ENCODE measurements around the gene JAKMIP2.

DNA sequence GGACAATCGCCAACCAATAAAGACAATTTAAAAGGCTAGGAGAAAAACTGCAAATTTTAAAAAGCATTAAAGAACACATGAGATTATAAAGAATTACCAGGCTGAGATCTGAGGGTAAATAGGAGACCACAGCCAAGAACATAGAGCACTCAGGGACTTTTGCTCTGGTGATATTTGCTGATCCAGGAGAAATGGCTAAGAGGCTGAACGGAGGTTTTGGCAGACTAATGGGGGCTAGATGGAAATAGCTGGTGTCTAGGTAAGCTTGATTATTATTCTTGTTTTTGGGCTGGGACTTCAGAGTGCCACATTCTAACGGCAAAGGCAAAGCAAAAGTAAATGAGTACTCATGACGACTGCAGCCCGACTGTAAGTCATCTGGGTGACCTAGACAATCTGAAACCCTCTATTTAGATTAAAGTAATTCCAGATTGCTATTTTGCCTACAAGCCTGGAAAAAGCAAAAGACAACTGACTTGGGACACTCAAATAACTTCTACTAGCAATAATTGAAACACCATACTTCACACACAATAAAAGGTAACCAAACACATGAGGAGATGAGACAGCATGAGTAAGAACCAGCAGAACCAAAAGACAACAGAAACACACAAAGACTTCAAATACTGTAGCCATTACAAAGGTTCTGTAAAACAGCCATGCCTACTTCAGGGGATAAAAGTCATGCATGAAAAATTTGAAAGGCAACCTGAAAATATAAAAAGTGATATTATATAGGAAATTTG lies 68.8 kb downstream of the JAKMIP2 start:
- TF ChIP-seq EZH2phosphoT487 (IDR thresholded peaks at IDR 0.05; ENCODE audit: borderline replicate concordance), result no peak
- no peak for TF ChIP-seq RAD21 (IDR thresholded peaks at IDR 0.05; ENCODE audit: low read depth)
- no peak for TF ChIP-seq POLR2AphosphoS5 (IDR thresholded peaks at IDR 0.05; ENCODE audit: low read depth, low read length)
- TF ChIP-seq CTCF (IDR thresholded peaks at IDR 0.05 in 2 of 3, conservative IDR thresholded peaks at IDR 0.05 in 1 of 3; ENCODE audit: borderline replicate concordance in 1 of 3, insufficient read depth in 1 of 3, low read depth in 2 of 3, low read length in 2 of 3), result no peak
- TF ChIP-seq EZH2 (IDR thresholded peaks at IDR 0.05), result no peak
- TF ChIP-seq ELF1 (IDR thresholded peaks at IDR 0.05; ENCODE audit: borderline replicate concordance, low read depth), result no peak
- TF ChIP-seq CEBPB (IDR thresholded peaks at IDR 0.05; ENCODE audit: low read depth), result no peak
- TF ChIP-seq YY1 (IDR thresholded peaks at IDR 0.05; ENCODE audit: extremely low read depth, insufficient replicate concordance, low read depth, low read length), result no peak
- no peak for TF ChIP-seq SP1 (IDR thresholded peaks at IDR 0.05; ENCODE audit: low read depth)
- no peak for TF ChIP-seq TCF7L2 (IDR thresholded peaks at IDR 0.05; ENCODE audit: borderline replicate concordance, extremely low read depth, insufficient read depth, insufficient read length)

All from HCT116 (cell line).